DOHH2 (cell line): ENCODE results near the gene SUSD4.

ENCODE experiments used
- H3F3A ChIP-seq: fragments of 200-600 bp; sonication (generic), shearing (Covaris generic); 2 replicates; pipeline ENCODE4 v1.6.0; 2016; ENCODE audit warnings: antibody characterized with exemption, mild to moderate bottlenecking; ENCODE audit not compliant: control insufficient read depth, insufficient read depth
- H3K27ac ChIP-seq: fragments of 200-600 bp; sonication (generic); 2 replicates; pipeline ENCODE4 v1.5.1; 2014; ENCODE audit warnings: low read depth, mild to moderate bottlenecking, low read length, moderate library complexity
- H3K27me3 ChIP-seq: fragments of 200-600 bp; sonication (generic); 2 replicates; pipeline ENCODE4 v1.6.1; 2014; ENCODE audit warnings: mild to moderate bottlenecking, low read length, mixed read lengths; ENCODE audit not compliant: control insufficient read depth
- H3K36me3 ChIP-seq: fragments of 200-600 bp; sonication (generic); 2 replicates; pipeline ENCODE4 v1.6.1; 2014; ENCODE audit warnings: mild to moderate bottlenecking, low read length, moderate library complexity, mixed read lengths; ENCODE audit not compliant: control insufficient read depth
- H3K4me1 ChIP-seq: fragments of 200-600 bp; sonication (generic); 2 replicates; pipeline ENCODE4 v1.6.1; 2014; ENCODE audit warnings: mild to moderate bottlenecking, low read length, mixed read lengths; ENCODE audit not compliant: control insufficient read depth
- H3K4me2 ChIP-seq: fragments of 200-600 bp; sonication (generic); 2 replicates; pipeline ENCODE4 v1.6.0; 2014; ENCODE audit warnings: mild to moderate bottlenecking, low read length, moderate library complexity
- H3K4me3 ChIP-seq: fragments of 200-600 bp; sonication (generic); 2 replicates; pipeline ENCODE4 v1.5.1; 2014; ENCODE audit warnings: mild to moderate bottlenecking, low read length, mixed read lengths
- H3K79me2 ChIP-seq: fragments of 200-600 bp; sonication (generic); 2 replicates; pipeline ENCODE4 v1.6.1; 2014; ENCODE audit warnings: mild to moderate bottlenecking, low read length, mixed read lengths; ENCODE audit not compliant: control insufficient read depth
- H3K9me2 ChIP-seq: fragments of 200-600 bp; sonication (generic); replicated peaks from 2 replicates; pipeline ENCODE4 v1.6.1; 2014; ENCODE audit warnings: mild to moderate bottlenecking, low read length, mixed read lengths; ENCODE audit not compliant: control insufficient read depth
- H3K9me3 ChIP-seq: fragments of 200-600 bp; sonication (generic); 2 replicates; pipeline ENCODE4 v1.6.1; 2014; ENCODE audit warnings: antibody characterized with exemption, low read length, mixed read lengths; ENCODE audit not compliant: control insufficient read depth, insufficient read depth
- H4K20me1 ChIP-seq: fragments of 200-600 bp; sonication (generic); 2 replicates; pipeline ENCODE4 v1.6.0; 2014; ENCODE audit warnings: low read depth, mild to moderate bottlenecking, antibody characterized with exemption, low read length, moderate library complexity; ENCODE audit not compliant: control insufficient read depth, insufficient read depth
- EZH2phosphoT487 ChIP-seq: fragments of 200-600 bp; sonication (generic); IDR thresholded peaks from 2 replicates; pipeline ENCODE4 v1.6.1; 2017; ENCODE audit warnings: borderline replicate concordance, mild to moderate bottlenecking, antibody characterized with exemption, low read length, moderate library complexity, mixed read lengths
- TF ChIP-seq, protein P1 (sequence below): fragments of 200-600 bp; sonication (generic); IDR thresholded peaks from one replicate; pipeline ENCODE4 v1.5.1; 2014; ENCODE audit warnings: antibody characterized with exemption, mild to moderate bottlenecking, low read depth, low read length; ENCODE audit not compliant: poor library complexity, severe bottlenecking

The SUSD4 gene

DNA sequence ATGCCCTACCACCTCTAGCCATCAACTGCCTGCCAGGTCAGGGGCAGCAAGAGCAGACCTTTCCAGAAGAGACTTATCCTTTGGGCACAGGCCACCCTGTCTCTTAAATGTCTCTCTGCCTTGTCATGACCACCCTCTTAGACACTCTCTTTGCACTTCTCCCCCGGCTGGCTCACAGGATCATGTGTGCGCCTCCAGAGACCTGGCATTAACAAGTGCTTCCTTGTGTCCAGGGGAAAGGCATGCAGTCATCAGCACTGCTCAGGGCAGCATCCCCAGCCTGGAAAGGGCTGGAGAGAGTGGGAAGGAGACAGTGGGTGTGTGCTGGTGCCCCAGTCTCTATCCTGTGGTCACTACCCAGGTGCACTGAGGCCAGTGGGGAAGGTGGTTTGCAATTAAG lies 135.8 kb downstream of the SUSD4 start:
- Histone ChIP-seq H3K4me2 (no peak overlapping the region), H3K9me3 (no peaks in the 10 kb centered on the region), H3F3A (no peaks in the 10 kb centered on the region), H3K9me2 (no peaks in the 10 kb centered on the region), H3K27ac (no peak overlapping the region), H3K79me2 (no peaks in the 10 kb centered on the region), H3K27me3 (no peaks in the 10 kb centered on the region), H3K4me1 (no peaks in the 10 kb centered on the region), H4K20me1 (no peaks in the 10 kb centered on the region), H3K4me3 (no peak overlapping the region), H3K36me3 (no peaks in the 10 kb centered on the region)
- no peak for TF ChIP-seq EZH2phosphoT487
- TF ChIP-seq, protein P1, sequence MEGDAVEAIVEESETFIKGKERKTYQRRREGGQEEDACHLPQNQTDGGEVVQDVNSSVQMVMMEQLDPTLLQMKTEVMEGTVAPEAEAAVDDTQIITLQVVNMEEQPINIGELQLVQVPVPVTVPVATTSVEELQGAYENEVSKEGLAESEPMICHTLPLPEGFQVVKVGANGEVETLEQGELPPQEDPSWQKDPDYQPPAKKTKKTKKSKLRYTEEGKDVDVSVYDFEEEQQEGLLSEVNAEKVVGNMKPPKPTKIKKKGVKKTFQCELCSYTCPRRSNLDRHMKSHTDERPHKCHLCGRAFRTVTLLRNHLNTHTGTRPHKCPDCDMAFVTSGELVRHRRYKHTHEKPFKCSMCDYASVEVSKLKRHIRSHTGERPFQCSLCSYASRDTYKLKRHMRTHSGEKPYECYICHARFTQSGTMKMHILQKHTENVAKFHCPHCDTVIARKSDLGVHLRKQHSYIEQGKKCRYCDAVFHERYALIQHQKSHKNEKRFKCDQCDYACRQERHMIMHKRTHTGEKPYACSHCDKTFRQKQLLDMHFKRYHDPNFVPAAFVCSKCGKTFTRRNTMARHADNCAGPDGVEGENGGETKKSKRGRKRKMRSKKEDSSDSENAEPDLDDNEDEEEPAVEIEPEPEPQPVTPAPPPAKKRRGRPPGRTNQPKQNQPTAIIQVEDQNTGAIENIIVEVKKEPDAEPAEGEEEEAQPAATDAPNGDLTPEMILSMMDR, result no peak

DNA sequence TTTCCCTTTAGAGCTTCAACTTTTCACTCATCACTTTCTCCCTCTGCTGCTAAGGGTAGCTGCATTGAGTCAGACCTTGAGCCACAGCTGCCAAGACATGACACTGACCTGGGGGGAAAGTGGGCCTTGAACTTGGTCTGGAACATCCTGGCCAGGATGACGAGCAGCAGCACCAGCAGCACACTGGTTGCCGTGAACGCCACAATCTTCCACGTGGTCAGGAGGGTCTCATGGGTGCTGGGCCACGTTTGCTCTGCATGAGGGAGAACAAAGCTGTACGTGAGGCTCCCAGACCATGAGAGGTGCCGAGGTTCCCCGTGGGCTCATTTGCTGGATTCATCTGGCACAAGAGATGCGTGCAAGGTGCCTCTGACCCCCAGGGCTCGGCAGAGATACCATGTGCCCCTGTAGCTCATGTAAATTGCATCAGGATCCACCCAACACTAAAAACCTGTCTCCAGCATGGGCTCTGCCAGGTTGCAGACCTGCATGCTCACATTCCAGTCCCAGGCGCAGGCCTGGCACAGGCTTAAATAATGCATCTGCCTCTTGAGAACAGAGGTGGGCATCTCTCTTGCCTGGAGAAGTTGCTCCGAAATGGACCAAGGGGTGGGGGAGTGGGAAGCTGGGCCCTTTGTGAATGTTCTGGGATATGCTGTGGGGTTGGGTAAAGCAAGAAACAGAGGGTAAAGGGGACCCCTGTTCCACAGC lies 136.3 kb downstream of the SUSD4 start:
- Histone ChIP-seq H3K27me3 (no peaks in the 10 kb centered on the region), H3K79me2 (no peaks in the 10 kb centered on the region), H4K20me1 (no peaks in the 10 kb centered on the region), H3K9me3 (no peaks in the 10 kb centered on the region), H3K4me3 (no peak overlapping the region), H3K27ac (no peak overlapping the region), H3K9me2 (no peaks in the 10 kb centered on the region), H3K4me2 (no peak overlapping the region), H3K36me3 (no peaks in the 10 kb centered on the region), H3F3A (no peaks in the 10 kb centered on the region), H3K4me1 (no peaks in the 10 kb centered on the region)
- TF ChIP-seq, protein P1, result no peak
- no peak for TF ChIP-seq EZH2phosphoT487

DNA sequence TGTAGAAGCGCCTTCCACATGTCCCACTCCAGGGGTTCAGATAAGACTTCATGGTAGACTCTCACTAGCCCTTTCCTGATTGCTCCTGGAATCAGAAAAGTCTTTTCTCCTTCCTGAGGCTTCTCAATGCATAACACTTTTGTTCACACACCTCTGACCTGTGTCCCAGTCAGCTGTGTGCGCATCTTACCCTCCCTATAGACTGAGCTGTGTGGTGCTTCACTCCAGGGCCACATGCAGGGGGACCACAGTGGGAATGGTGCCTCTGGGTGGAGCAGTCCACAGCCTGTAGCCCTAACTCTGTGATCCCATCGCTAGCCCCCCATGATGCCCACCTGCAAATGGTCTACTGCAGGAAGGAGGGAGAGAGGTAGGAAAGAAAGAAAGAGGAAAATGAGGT lies 136.9 kb downstream of the SUSD4 start:
- no peak overlapping the region for H3K4me3 ChIP-seq
- no peaks in the 10 kb centered on the region for H3K79me2 ChIP-seq
- TF ChIP-seq, protein P1, result no peak
- no peak for TF ChIP-seq EZH2phosphoT487
- H3K9me2 ChIP-seq, result no peaks in the 10 kb centered on the region
- H3F3A ChIP-seq, result no peaks in the 10 kb centered on the region
- no peak overlapping the region for H3K27ac ChIP-seq
- no peaks in the 10 kb centered on the region for H3K9me3 ChIP-seq
- no peaks in the 10 kb centered on the region for H3K27me3 ChIP-seq
- no peaks in the 10 kb centered on the region for H4K20me1 ChIP-seq
- H3K36me3 ChIP-seq, result no peaks in the 10 kb centered on the region
- H3K4me2 ChIP-seq, result no peak overlapping the region
- H3K4me1 ChIP-seq, result no peaks in the 10 kb centered on the region

DNA sequence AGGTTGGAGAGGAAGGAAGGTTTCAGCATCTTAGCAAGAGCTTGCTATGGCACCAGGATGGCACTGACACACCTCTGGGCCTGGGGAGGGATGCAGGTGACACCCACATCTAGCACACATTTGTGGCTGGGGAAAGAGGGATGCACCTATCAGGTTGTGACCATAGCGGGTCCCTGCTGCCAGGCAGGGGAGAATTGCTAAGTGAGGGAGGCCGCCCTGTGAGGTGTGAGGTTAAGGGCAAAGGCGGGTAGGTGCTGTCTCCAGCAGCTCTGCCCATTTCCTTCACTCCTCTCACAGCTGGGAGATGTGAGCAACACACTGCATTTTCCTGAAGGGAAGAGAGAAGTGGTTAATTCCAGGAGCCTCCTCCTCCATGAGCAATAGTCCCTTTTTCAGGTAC lies 137.7 kb downstream of the SUSD4 start:
- H3K36me3 ChIP-seq, result no peaks in the 10 kb centered on the region
- no peaks in the 10 kb centered on the region for H3K9me2 ChIP-seq
- no peaks in the 10 kb centered on the region for H3K79me2 ChIP-seq
- no peaks in the 10 kb centered on the region for H3K9me3 ChIP-seq
- no peaks in the 10 kb centered on the region for H3K4me1 ChIP-seq
- H3K27ac ChIP-seq, result no peak overlapping the region
- no peak for TF ChIP-seq EZH2phosphoT487
- TF ChIP-seq, protein P1, result no peak
- no peak overlapping the region for H3K4me2 ChIP-seq
- no peak overlapping the region for H3K4me3 ChIP-seq
- no peaks in the 10 kb centered on the region for H3F3A ChIP-seq
- H4K20me1 ChIP-seq, result no peaks in the 10 kb centered on the region
- H3K27me3 ChIP-seq, result no peaks in the 10 kb centered on the region
